Parathyroid adenoma (tissue), 2 donors: Measurements from ENCODE around the gene RPS16.

Experiments
- H2AFZ ChIP-seq: fragments of 300-600 bp; sonication (generic); one replicate; pipeline ENCODE4 v1.7.0; 2017; ENCODE audit warnings: antibody characterized with exemption, mild to moderate bottlenecking
- H3K27ac ChIP-seq: fragments of 300-600 bp; sonication (generic); one replicate; pipeline ENCODE4 v1.7.0; 2017
- H3K27me3 ChIP-seq: fragments of 300-600 bp; sonication (generic); one replicate; pipeline ENCODE4 v1.7.0; 2017; ENCODE audit warnings: low read length; ENCODE audit not compliant: control insufficient read depth, insufficient read depth
- H3K36me3 ChIP-seq: fragments of 300-600 bp; sonication (generic); one replicate; pipeline ENCODE4 v1.7.0; 2017; ENCODE audit warnings: low read length; ENCODE audit not compliant: control insufficient read depth, insufficient read depth
- H3K4me1 ChIP-seq: fragments of 300-600 bp; sonication (generic); one replicate; pipeline ENCODE4 v1.7.0; 2017; ENCODE audit warnings: control low read depth
- H3K4me2 ChIP-seq: fragments of 300-600 bp; sonication (generic); one replicate; pipeline ENCODE4 v1.7.0; 2017; ENCODE audit warnings: low read length
- H3K4me3 ChIP-seq: fragments of 300-600 bp; sonication (generic); one replicate; pipeline ENCODE4 v1.7.0; 2017; ENCODE audit warnings: low read depth, low read length
- H3K79me2 ChIP-seq: fragments of 300-600 bp; sonication (generic); one replicate; pipeline ENCODE4 v1.7.0; 2017; ENCODE audit warnings: control low read depth
- H3K9ac ChIP-seq: fragments of 300-600 bp; sonication (generic); one replicate; pipeline ENCODE4 v1.7.0; 2017; ENCODE audit warnings: mild to moderate bottlenecking
- H3K9me3 ChIP-seq: fragments of 300-600 bp; sonication (generic); one replicate; pipeline ENCODE4 v1.7.0; 2017; ENCODE audit warnings: low read length; ENCODE audit not compliant: control insufficient read depth
- CTCF ChIP-seq: fragments of 300-600 bp; sonication (generic); IDR thresholded peaks from one replicate; pipeline ENCODE4 v1.7.0; 2017; ENCODE audit warnings: antibody characterized with exemption, mild to moderate bottlenecking
- donor health status: primary hyperparathyroidism.

RPS16 gene

GRCh38 chr19:39388657-39389056 is 47.1 kb downstream of the RPS16 start:
- no peak for TF ChIP-seq CTCF
- no peaks in the 10 kb centered on the region for H3K9me3 ChIP-seq
- H3K4me3 ChIP-seq = no peak overlapping the region
- H3K36me3 ChIP-seq = no peaks in the 10 kb centered on the region
- no peak overlapping the region for H3K4me2 ChIP-seq
- H3K27ac ChIP-seq = no peak overlapping the region
- no peaks in the 10 kb centered on the region for H3K27me3 ChIP-seq
- no peak overlapping the region for H2AFZ ChIP-seq
- H3K9ac ChIP-seq = no peak overlapping the region
- H3K4me1 ChIP-seq = peaks cover 13% of the 10 kb centered on the region
- peaks cover 14% of the 10 kb centered on the region for H3K79me2 ChIP-seq

- no peak overlapping the region for H3K9ac ChIP-seq
- no peak overlapping the region for H3K27ac ChIP-seq
- peaks cover 3% of the 10 kb centered on the region for H3K79me2 ChIP-seq
Measured at GRCh38 chr19:39386557-39386956, 49.2 kb downstream of the RPS16 start.

GRCh38 chr19:39385629-39386411 is 49.9 kb downstream of the RPS16 start:
- Histone ChIP-seq H3K36me3 (no peaks in the 10 kb centered on the region), H3K9me3 (no peaks in the 10 kb centered on the region)

More at GRCh38 chr19:39386557-39386956, 49.2 kb downstream of the RPS16 start:
- Histone ChIP-seq H2AFZ (no peak overlapping the region), H3K4me3 (no peak overlapping the region), H3K36me3 (no peaks in the 10 kb centered on the region), H3K9me3 (no peaks in the 10 kb centered on the region), H3K4me2 (no peak overlapping the region), H3K4me1 (peaks cover 8% of the 10 kb centered on the region), H3K27me3 (no peaks in the 10 kb centered on the region)
- no peak for TF ChIP-seq CTCF

GRCh38 chr19:39384839-39385568 is 50.7 kb downstream of the RPS16 start:
- no peak overlapping the region for H3K4me3 ChIP-seq
- H3K27me3 ChIP-seq = no peaks in the 10 kb centered on the region
- H3K79me2 ChIP-seq = no peaks in the 10 kb centered on the region
- no peaks in the 10 kb centered on the region for H3K36me3 ChIP-seq
- H3K27ac ChIP-seq = no peak overlapping the region
- H3K4me2 ChIP-seq = no peak overlapping the region
- H3K9me3 ChIP-seq = no peaks in the 10 kb centered on the region
- no peak for TF ChIP-seq CTCF
- no peak overlapping the region for H2AFZ ChIP-seq
- H3K4me1 ChIP-seq = peaks cover 5% of the 10 kb centered on the region
- no peak overlapping the region for H3K9ac ChIP-seq

More at GRCh38 chr19:39385629-39386411, 49.9 kb downstream of the RPS16 start:
- H3K27ac ChIP-seq = no peak overlapping the region
- H3K4me2 ChIP-seq = no peak overlapping the region
- H3K27me3 ChIP-seq = no peaks in the 10 kb centered on the region
- H3K79me2 ChIP-seq = no peaks in the 10 kb centered on the region
- TF ChIP-seq CTCF = no peak
- H3K4me3 ChIP-seq = no peak overlapping the region
- H3K9ac ChIP-seq = no peak overlapping the region
- peaks cover 8% of the 10 kb centered on the region for H3K4me1 ChIP-seq
- H2AFZ ChIP-seq = no peak overlapping the region
